ENCODE data around the gene SCN4A. TPM values are rescaled to one million over a fixed set of nuclear protein-coding genes. Genes with fewer than 3 reads are reported as not detected.

Gene SCN4A
- total RNA-seq, 4 donors from 2014 or later: 0.83 TPM; not detected in 3

- H3K4me1 ChIP-seq: no peaks in the 10 kb centered on the region
- H3K9me3 ChIP-seq: no peaks in the 10 kb centered on the region
- no peaks in the 10 kb centered on the region for H3K27me3 ChIP-seq
Observed at GRCh38 chr17:63967953-63968352, 4.8 kb downstream of the SCN4A start.

GRCh38 chr17:63966646-63967264, 6.0 kb downstream of the SCN4A start:
- Histone ChIP-seq H3K9me3 (no peaks in the 10 kb centered on the region), H3K36me3 (no peaks in the 10 kb centered on the region), H3K27ac (no peak overlapping the region), H3K27me3 (no peaks in the 10 kb centered on the region), H3K4me3 (no peak overlapping the region), H3K4me1 (peaks cover 0 to 3% (median 0%) of the 10 kb centered on the region in 4 donors)
- DNase-seq: no peak
- no peak for TF ChIP-seq POLR2A (IDR thresholded peaks at IDR 0.05)
- TF ChIP-seq, protein P1, sequence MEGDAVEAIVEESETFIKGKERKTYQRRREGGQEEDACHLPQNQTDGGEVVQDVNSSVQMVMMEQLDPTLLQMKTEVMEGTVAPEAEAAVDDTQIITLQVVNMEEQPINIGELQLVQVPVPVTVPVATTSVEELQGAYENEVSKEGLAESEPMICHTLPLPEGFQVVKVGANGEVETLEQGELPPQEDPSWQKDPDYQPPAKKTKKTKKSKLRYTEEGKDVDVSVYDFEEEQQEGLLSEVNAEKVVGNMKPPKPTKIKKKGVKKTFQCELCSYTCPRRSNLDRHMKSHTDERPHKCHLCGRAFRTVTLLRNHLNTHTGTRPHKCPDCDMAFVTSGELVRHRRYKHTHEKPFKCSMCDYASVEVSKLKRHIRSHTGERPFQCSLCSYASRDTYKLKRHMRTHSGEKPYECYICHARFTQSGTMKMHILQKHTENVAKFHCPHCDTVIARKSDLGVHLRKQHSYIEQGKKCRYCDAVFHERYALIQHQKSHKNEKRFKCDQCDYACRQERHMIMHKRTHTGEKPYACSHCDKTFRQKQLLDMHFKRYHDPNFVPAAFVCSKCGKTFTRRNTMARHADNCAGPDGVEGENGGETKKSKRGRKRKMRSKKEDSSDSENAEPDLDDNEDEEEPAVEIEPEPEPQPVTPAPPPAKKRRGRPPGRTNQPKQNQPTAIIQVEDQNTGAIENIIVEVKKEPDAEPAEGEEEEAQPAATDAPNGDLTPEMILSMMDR (IDR thresholded peaks at IDR 0.05): no peak

More at GRCh38 chr17:63967953-63968352, 4.8 kb downstream of the SCN4A start:
- no peaks in the 10 kb centered on the region for H3K36me3 ChIP-seq
- DNase-seq: no peak
- TF ChIP-seq, protein P1 (IDR thresholded peaks at IDR 0.05): no peak
- TF ChIP-seq POLR2A (IDR thresholded peaks at IDR 0.05): no peak
- H3K27ac ChIP-seq: no peak overlapping the region
- H3K4me3 ChIP-seq: no peak overlapping the region

GRCh38 chr17:63963123-63963522, 9.6 kb downstream of the SCN4A start:
- no peak for DNase-seq
- Histone ChIP-seq H3K36me3 (no peaks in the 10 kb centered on the region), H3K27ac (peak overlapping the region in 2 of 4 donors; percentile 35 to 70), H3K9me3 (no peaks in the 10 kb centered on the region), H3K4me3 (no peak overlapping the region), H3K4me1 (peaks cover 0 to 11% (median 0%) of the 10 kb centered on the region in 4 donors), H3K27me3 (no peaks in the 10 kb centered on the region)
- TF ChIP-seq POLR2A (IDR thresholded peaks at IDR 0.05): no peak
- TF ChIP-seq, protein P1 (IDR thresholded peaks at IDR 0.05): no peak

GRCh38 chr17:63962298-63962744, 10.4 kb downstream of the SCN4A start:
- TF ChIP-seq POLR2A (IDR thresholded peaks at IDR 0.05): no peak
- TF ChIP-seq, protein P1 (IDR thresholded peaks at IDR 0.05): no peak
- Histone ChIP-seq H3K36me3 (no peaks in the 10 kb centered on the region), H3K27me3 (no peaks in the 10 kb centered on the region), H3K27ac (peak overlapping the region in 2 of 4 donors; percentile 35 to 62), H3K9me3 (no peaks in the 10 kb centered on the region), H3K4me3 (no peak overlapping the region), H3K4me1 (peaks cover 0 to 11% (median 0%) of the 10 kb centered on the region in 4 donors)
- DNase-seq: no peak

DNA sequence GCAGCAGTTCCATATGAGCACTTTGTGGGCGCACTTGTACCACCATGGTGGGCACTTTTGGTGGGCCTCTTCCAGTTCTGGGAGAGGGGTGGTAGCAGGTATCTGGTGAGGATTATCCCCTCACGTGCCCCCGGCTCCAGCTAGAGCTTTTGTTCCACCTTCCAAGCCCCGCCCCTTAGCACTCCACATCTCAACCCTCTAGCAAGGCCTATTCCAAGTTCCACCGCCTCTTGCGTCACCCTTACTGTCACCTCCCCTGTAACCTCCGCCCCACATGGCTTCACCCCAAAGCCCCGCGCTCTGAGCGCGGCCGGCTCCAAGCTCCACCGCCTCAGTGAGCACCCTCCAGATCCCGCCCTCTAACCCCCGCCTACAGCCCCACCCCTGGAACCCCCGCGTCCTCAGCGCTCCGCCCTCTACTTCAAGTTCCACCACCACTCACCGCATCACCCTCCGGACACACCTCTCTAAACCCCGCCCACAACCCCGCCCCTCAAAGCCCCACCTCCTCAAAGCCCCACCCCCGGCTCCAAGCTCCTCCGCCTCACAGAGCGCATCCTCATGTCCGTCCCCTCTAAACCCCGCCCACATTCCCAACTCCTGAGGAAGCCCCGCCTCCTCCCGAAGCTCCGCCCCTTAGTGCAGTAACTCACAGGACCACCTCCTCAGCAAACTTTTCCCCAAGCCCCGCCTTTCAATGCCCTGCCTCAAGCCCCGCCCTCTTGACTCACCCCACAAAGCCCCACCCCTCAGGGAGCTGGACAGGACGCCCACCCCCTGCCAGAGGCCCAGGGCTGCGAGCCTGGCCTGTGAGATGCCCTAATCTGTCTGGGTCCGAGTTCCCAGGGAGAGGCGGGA, 11.1 kb downstream of the SCN4A start:
- Histone ChIP-seq H3K27ac (no peak overlapping the region), H3K36me3 (no peaks in the 10 kb centered on the region), H3K4me3 (no peak overlapping the region), H3K27me3 (no peaks in the 10 kb centered on the region), H3K4me1 (peaks cover 0 to 11% (median 0%) of the 10 kb centered on the region in 4 donors), H3K9me3 (no peaks in the 10 kb centered on the region)
- no peak for TF ChIP-seq POLR2A (IDR thresholded peaks at IDR 0.05)
- TF ChIP-seq, protein P1 (IDR thresholded peaks at IDR 0.05): no peak
- DNase-seq: peak; percentile 47 to 70 (median 60)

All from Peyer's patch (tissue), 4 donors.